ENCODE measurements around the gene VN1R5. TPM values are rescaled to one million over a fixed set of nuclear protein-coding genes. Genes with fewer than 3 reads are reported as not detected.

The VN1R5 gene
- total RNA-seq, 2 experiments from 2014 or later = not detected

- Histone ChIP-seq H3K9me2 (ENCODE audit: insufficient read depth, low read length) (no peaks in the 10 kb centered on the region), H3K27ac (ENCODE audit: low read depth, low read length, poor library complexity, severe bottlenecking) (no peak overlapping the region), H3K4me3 (ENCODE audit: low read depth, low read length, poor library complexity, severe bottlenecking) (no peak overlapping the region), H3K4me1 (ENCODE audit: insufficient read depth, low read length, poor library complexity, severe bottlenecking) (no peaks in the 10 kb centered on the region), H3K36me3 (ENCODE audit: insufficient read depth, low read length) (peaks cover 14% of the 10 kb centered on the region; the same call in 1 of the 2 replicates), H4K20me1 (ENCODE audit: insufficient read depth, low read length) (no peaks in the 10 kb centered on the region), H2AFZ (ENCODE audit: low read length) (no peak overlapping the region), H3K9me3 (ENCODE audit: low read length) (no peaks in the 10 kb centered on the region), H3K4me2 (ENCODE audit: low read length) (no peak overlapping the region), H3K79me2 (ENCODE audit: insufficient read depth, low read depth, low read length) (no peaks in the 10 kb centered on the region)
- no peak for TF ChIP-seq EZH2phosphoT487 (IDR thresholded peaks at IDR 0.05; ENCODE audit: borderline replicate concordance, low read depth, low read length)
- POLR2A ChIA-PET = no interaction called here
- CTCF ChIA-PET (ENCODE audit: unreplicated experiment) = interaction anchor here (0.8 kb wide), 1 partner anchor 21 kb away, joined by 3 read pairs; no protein-coding TSS in a partner anchor
- no TSS peak for BruUV-seq (replicated peaks)
- intact Hi-C loops (cut with micrococcal nuclease; ENCODE audit: unreplicated experiment) = no loop called here
- no peak for DNase-seq (ENCODE audit: low spot score)
Measured at GRCh38 chr1:247295746-247296145, 39.9 kb downstream of the VN1R5 start.

GRCh38 chr1:247296599-247297180 is 40.8 kb downstream of the VN1R5 start:
- H3K9me2 ChIP-seq (ENCODE audit: insufficient read depth, low read length) = no peaks in the 10 kb centered on the region
- no peaks in the 10 kb centered on the region for H3K79me2 ChIP-seq (ENCODE audit: insufficient read depth, low read depth, low read length)
- no peak overlapping the region for H3K4me3 ChIP-seq (ENCODE audit: low read depth, low read length, poor library complexity, severe bottlenecking)
- intact Hi-C loops (cut with micrococcal nuclease; ENCODE audit: unreplicated experiment) = no loop called here
- no peak overlapping the region for H2AFZ ChIP-seq (ENCODE audit: low read length)
- no peaks in the 10 kb centered on the region for H3K4me1 ChIP-seq (ENCODE audit: insufficient read depth, low read length, poor library complexity, severe bottlenecking)
- CTCF ChIA-PET (ENCODE audit: unreplicated experiment) = interaction anchor here (0.8 kb wide), 1 partner anchor 22 kb away, joined by 3 read pairs; no protein-coding TSS in a partner anchor
- no TSS peak for BruUV-seq (replicated peaks)
- POLR2A ChIA-PET = no interaction called here
- no peak overlapping the region for H3K4me2 ChIP-seq (ENCODE audit: low read length)
- no peak for DNase-seq (ENCODE audit: low spot score)
- no peaks in the 10 kb centered on the region for H4K20me1 ChIP-seq (ENCODE audit: insufficient read depth, low read length)
- peaks cover 14% of the 10 kb centered on the region; the same call in 1 of the 2 replicates for H3K36me3 ChIP-seq (ENCODE audit: insufficient read depth, low read length)
- H3K9me3 ChIP-seq (ENCODE audit: low read length) = no peaks in the 10 kb centered on the region
- TF ChIP-seq CTCF (conservative IDR thresholded peaks at IDR 0.05; ENCODE audit: low read length) (no peak), EZH2phosphoT487 (IDR thresholded peaks at IDR 0.05; ENCODE audit: borderline replicate concordance, low read depth, low read length) (no peak)
- no peak overlapping the region for H3K27ac ChIP-seq (ENCODE audit: low read depth, low read length, poor library complexity, severe bottlenecking)

GRCh38 chr1:247297263-247298123 is 41.6 kb downstream of the VN1R5 start:
- CTCF ChIA-PET (ENCODE audit: unreplicated experiment) = interaction anchor here (0.6 kb wide), 1 partner anchor 75 kb away, joined by 3 read pairs; no protein-coding TSS in a partner anchor
- Histone ChIP-seq H3K4me2 (ENCODE audit: low read length) (no peak overlapping the region), H3K9me3 (ENCODE audit: low read length) (no peaks in the 10 kb centered on the region), H3K36me3 (ENCODE audit: insufficient read depth, low read length) (peaks cover 18% of the 10 kb centered on the region; the same call in 1 of the 2 replicates), H3K9me2 (ENCODE audit: insufficient read depth, low read length) (no peaks in the 10 kb centered on the region), H3K4me3 (ENCODE audit: low read depth, low read length, poor library complexity, severe bottlenecking) (no peak overlapping the region), H2AFZ (ENCODE audit: low read length) (no peak overlapping the region), H4K20me1 (ENCODE audit: insufficient read depth, low read length) (no peaks in the 10 kb centered on the region), H3K4me1 (ENCODE audit: insufficient read depth, low read length, poor library complexity, severe bottlenecking) (no peaks in the 10 kb centered on the region), H3K79me2 (ENCODE audit: insufficient read depth, low read depth, low read length) (no peaks in the 10 kb centered on the region), H3K27ac (ENCODE audit: low read depth, low read length, poor library complexity, severe bottlenecking) (no peak overlapping the region)
- no peak for TF ChIP-seq CTCF (conservative IDR thresholded peaks at IDR 0.05; ENCODE audit: low read length)
- TF ChIP-seq EZH2phosphoT487 (IDR thresholded peaks at IDR 0.05; ENCODE audit: borderline replicate concordance, low read depth, low read length) = no peak
- intact Hi-C loops (cut with micrococcal nuclease; ENCODE audit: unreplicated experiment) = no loop called here
- DNase-seq (ENCODE audit: low spot score) = no peak
- POLR2A ChIA-PET = interaction anchor here (1.2 kb wide), 1 partner anchor 12 kb away, joined by 3 read pairs; no protein-coding TSS in a partner anchor
- no TSS peak for BruUV-seq (replicated peaks)
